NCI-H1092 (cell line): Measurements from ENCODE around the gene RBM19.

Source experiments
- DNase-seq: peaks from one replicate; lab custom pipeline; 2025; lab: John Stamatoyannopoulos, UW

The RBM19 gene

GRCh38 chr12:113803759-113804140, 162.4 kb downstream of the RBM19 start:
- no peak for DNase-seq

GRCh38 chr12:113802966-113803758, 163.0 kb downstream of the RBM19 start:
- no peak for DNase-seq

- no peak for DNase-seq
Measured at GRCh38 chr12:113802000-113802749, 163.9 kb downstream of the RBM19 start.

GRCh38 chr12:113800201-113800600, 165.9 kb downstream of the RBM19 start:
- DNase-seq = no peak

GRCh38 chr12:113798552-113798951, 167.6 kb downstream of the RBM19 start:
- no peak for DNase-seq

- DNase-seq = no peak
Measured at GRCh38 chr12:113797535-113797868, 168.6 kb downstream of the RBM19 start.

- no peak for DNase-seq
Measured at GRCh38 chr12:113796852-113797534, 169.1 kb downstream of the RBM19 start.

GRCh38 chr12:113796066-113796827, 169.9 kb downstream of the RBM19 start:
- DNase-seq = no peak

- DNase-seq = no peak
Measured at GRCh38 chr12:113795445-113795844, 170.7 kb downstream of the RBM19 start.

- no peak for DNase-seq
Measured at GRCh38 chr12:113794774-113795173, 171.4 kb downstream of the RBM19 start.

- DNase-seq = no peak
Measured at GRCh38 chr12:113793250-113793649, 172.9 kb downstream of the RBM19 start.

GRCh38 chr12:113792450-113792849, 173.7 kb downstream of the RBM19 start:
- no peak for DNase-seq

GRCh38 chr12:113788020-113788856, 177.9 kb downstream of the RBM19 start:
- DNase-seq = no peak

- no peak for DNase-seq
Measured at GRCh38 chr12:113786107-113786506, 180.0 kb downstream of the RBM19 start.

- DNase-seq = no peak
Measured at GRCh38 chr12:113783811-113784210, 182.3 kb downstream of the RBM19 start.

GRCh38 chr12:113782873-113783272, 183.3 kb downstream of the RBM19 start:
- DNase-seq = no peak

GRCh38 chr12:113781415-113782198, 184.5 kb downstream of the RBM19 start:
- DNase-seq = no peak

- DNase-seq = no peak
Measured at GRCh38 chr12:113779774-113780173, 186.4 kb downstream of the RBM19 start.

GRCh38 chr12:113778432-113779132, 187.5 kb downstream of the RBM19 start:
- no peak for DNase-seq

GRCh38 chr12:113777751-113778150, 188.4 kb downstream of the RBM19 start:
- DNase-seq = no peak
